ENCODE data around the gene RPS6KA2.

Gene RPS6KA2

DNA sequence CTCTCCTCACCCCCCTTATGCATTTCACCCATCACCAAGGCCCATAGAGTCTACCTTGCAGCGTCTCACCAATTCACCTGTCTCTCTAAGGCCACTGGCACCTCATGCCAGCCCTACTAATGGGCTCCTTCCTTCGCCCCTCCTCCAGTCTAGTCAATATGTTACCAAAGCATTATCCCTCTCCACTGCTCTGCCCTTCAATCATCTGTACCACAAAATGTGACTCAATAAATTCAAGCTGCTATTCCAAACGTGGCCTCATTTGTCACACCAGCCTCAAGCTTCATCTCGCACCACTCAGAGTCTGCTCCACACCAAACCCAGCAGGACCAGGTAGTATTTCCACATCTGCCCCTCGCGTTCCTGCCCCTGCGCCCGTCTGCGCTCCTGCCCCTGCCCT, 21.8 kb upstream of the RPS6KA2 start:
- in situ Hi-C loops (cut with HindIII; ENCODE audit: low pct_ligation_motif_present, low sequenced_read_pairs) = no loop called here
- no peak overlapping the region for H3K4me3 ChIP-seq (ENCODE audit: low read depth, low read length)

DNA sequence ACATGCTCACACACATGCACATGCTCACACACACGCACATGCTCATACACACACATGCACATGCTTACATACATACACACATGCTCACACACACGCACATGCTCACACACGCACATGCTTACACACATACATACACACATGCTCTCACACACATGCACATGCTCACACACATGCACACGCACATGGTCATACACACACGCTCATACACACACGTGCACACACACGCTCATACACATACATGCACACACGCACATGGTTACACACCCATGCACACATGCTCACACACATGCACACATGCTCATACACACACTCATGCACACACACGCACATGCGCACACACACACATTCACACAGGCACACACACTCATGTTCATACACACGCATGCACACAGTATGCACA, 20.8 kb upstream of the RPS6KA2 start:
- no peak for DNase-seq
- Histone ChIP-seq H3K4me3 (ENCODE audit: low read depth, low read length) (no peak overlapping the region), H3K27ac (no peak overlapping the region), H3K36me3 (replicated peaks) (no peaks in the 10 kb centered on the region), H3K27me3 (replicated peaks) (no peaks in the 10 kb centered on the region)
- TF ChIP-seq, protein P1, sequence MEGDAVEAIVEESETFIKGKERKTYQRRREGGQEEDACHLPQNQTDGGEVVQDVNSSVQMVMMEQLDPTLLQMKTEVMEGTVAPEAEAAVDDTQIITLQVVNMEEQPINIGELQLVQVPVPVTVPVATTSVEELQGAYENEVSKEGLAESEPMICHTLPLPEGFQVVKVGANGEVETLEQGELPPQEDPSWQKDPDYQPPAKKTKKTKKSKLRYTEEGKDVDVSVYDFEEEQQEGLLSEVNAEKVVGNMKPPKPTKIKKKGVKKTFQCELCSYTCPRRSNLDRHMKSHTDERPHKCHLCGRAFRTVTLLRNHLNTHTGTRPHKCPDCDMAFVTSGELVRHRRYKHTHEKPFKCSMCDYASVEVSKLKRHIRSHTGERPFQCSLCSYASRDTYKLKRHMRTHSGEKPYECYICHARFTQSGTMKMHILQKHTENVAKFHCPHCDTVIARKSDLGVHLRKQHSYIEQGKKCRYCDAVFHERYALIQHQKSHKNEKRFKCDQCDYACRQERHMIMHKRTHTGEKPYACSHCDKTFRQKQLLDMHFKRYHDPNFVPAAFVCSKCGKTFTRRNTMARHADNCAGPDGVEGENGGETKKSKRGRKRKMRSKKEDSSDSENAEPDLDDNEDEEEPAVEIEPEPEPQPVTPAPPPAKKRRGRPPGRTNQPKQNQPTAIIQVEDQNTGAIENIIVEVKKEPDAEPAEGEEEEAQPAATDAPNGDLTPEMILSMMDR (IDR thresholded peaks at IDR 0.05; ENCODE audit: low read depth, low read length, missing control alignments) = no peak
- in situ Hi-C loops (cut with HindIII; ENCODE audit: low pct_ligation_motif_present, low sequenced_read_pairs) = no loop called here

More for the DNA sequence above, 21.8 kb upstream of the RPS6KA2 start:
- Histone ChIP-seq H3K36me3 (replicated peaks) (no peaks in the 10 kb centered on the region), H3K27ac (no peak overlapping the region), H3K27me3 (replicated peaks) (no peaks in the 10 kb centered on the region)
- DNase-seq = no peak
- TF ChIP-seq, protein P1 (IDR thresholded peaks at IDR 0.05; ENCODE audit: low read depth, low read length, missing control alignments) = no peak

DNA sequence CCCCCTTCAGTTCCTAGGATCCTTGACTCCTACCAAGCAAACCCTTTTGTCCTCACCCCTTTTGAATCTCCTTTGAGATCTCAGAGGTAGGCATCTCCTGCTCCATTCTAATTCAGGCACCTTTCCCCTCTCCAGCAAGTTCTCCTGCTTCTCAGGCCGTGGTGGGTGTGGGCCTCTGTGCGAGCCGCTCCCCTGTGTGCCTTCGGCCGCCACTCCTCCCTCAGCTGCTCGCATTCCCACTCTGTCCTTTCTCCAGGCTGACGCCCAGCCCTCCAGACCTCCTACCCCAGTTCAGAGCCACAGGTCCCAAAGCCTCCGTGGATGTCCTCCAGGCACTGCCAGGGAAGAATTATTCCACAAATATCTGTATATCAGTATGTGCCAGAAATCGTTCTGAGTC, 19.7 kb upstream of the RPS6KA2 start:
- no peak overlapping the region for H3K4me3 ChIP-seq (ENCODE audit: low read depth, low read length)
- no peak for DNase-seq
- no peaks in the 10 kb centered on the region for H3K27me3 ChIP-seq (replicated peaks)
- TF ChIP-seq, protein P1 (IDR thresholded peaks at IDR 0.05; ENCODE audit: low read depth, low read length, missing control alignments) = no peak
- no peaks in the 10 kb centered on the region for H3K36me3 ChIP-seq (replicated peaks)
- H3K27ac ChIP-seq = no peak overlapping the region
- in situ Hi-C loops (cut with HindIII; ENCODE audit: low pct_ligation_motif_present, low sequenced_read_pairs) = no loop called here

DNA sequence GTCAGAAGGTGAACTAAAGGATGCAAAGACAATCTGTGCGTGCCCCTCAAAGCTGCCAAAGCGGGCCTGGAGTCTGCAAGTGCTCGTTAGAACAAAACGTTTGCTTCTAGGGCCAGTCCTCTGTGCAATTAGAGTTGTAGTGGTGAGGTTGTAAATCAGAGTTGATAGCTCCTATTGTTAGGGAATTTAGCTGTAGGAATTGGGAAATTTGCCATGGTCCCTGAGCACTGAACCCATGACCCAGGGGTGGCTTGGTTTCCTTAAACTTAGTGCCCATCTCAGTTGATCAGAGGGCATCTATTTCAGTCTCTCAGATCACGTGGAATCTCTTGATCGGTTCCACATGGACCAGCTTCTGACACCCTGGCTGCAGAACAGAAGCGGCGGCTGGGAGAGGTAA, 18.8 kb upstream of the RPS6KA2 start:
- no peak overlapping the region for H3K4me3 ChIP-seq (ENCODE audit: low read depth, low read length)
- H3K36me3 ChIP-seq (replicated peaks) = no peaks in the 10 kb centered on the region
- no peaks in the 10 kb centered on the region for H3K27me3 ChIP-seq (replicated peaks)
- in situ Hi-C loops (cut with HindIII; ENCODE audit: low pct_ligation_motif_present, low sequenced_read_pairs) = no loop called here
- DNase-seq = no peak
- TF ChIP-seq, protein P1 (IDR thresholded peaks at IDR 0.05; ENCODE audit: low read depth, low read length, missing control alignments) = no peak
- H3K27ac ChIP-seq = no peak overlapping the region

DNA sequence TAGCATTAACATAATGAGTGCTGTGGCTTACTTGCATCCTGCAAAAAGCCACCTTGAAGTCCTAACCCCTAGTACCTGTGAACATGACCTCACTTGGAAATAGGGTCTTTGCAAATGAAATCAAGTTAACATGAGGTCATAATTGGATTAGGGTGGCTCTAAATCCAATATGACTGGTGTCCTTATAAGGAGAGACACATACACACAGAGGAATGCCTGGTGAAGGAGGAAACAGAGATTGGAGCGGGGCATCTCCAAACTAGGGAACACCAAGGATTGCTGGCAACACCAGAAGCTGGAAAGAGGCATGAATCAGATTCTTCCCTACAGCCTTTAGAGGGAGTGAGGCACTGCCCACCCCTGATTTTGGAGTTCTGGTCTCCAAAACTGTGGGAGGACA, 17.6 kb upstream of the RPS6KA2 start:
- no peak for DNase-seq
- H3K27me3 ChIP-seq (replicated peaks) = no peaks in the 10 kb centered on the region
- TF ChIP-seq, protein P1 (IDR thresholded peaks at IDR 0.05; ENCODE audit: low read depth, low read length, missing control alignments) = no peak
- no peak overlapping the region for H3K27ac ChIP-seq
- in situ Hi-C loops (cut with HindIII; ENCODE audit: low pct_ligation_motif_present, low sequenced_read_pairs) = no loop called here
- no peak overlapping the region for H3K4me3 ChIP-seq (ENCODE audit: low read depth, low read length)
- H3K36me3 ChIP-seq (replicated peaks) = no peaks in the 10 kb centered on the region

DNA sequence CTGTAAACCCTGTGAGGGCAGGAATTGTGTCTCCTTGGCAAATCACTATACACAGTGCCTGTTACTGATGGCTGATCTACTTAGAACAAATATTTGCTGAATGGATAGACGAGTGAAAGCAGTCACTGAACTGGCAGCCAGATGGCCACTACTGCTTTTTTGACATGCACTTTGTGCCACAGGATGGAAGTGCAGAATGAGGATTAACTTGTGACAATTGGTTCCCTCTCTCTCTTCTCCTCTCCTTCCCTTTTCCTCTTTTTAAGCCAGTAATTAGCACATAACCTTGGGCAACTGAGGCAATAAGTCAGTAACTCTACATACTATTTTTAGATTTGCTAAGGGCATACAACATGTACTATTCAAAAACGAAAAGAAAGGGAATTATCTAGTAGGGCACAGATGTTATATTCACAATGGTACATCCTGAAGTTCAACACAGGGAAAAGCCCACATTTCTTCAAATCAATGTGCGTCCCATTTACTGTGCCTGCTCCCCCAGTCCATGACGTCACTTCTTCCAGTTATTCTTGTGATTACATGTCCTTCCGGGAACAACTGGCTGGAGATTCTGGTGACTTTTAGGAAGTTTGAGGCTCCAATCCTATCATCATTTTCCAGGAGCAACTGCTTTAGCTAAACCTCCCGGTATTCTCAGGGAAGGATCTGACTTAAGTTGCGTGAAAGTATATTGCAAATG, 17.0 kb upstream of the RPS6KA2 start:
- Histone ChIP-seq H3K4me3 (ENCODE audit: low read depth, low read length) (no peak overlapping the region), H3K36me3 (replicated peaks) (no peaks in the 10 kb centered on the region), H3K27me3 (replicated peaks) (no peaks in the 10 kb centered on the region), H3K27ac (no peak overlapping the region)
- no peak for DNase-seq
- in situ Hi-C loops (cut with HindIII; ENCODE audit: low pct_ligation_motif_present, low sequenced_read_pairs) = no loop called here
- TF ChIP-seq, protein P1 (IDR thresholded peaks at IDR 0.05; ENCODE audit: low read depth, low read length, missing control alignments) = no peak

All from brain microvascular endothelial cell (primary cell).